Suprapubic skin (tissue), 3 donors: Measurements from ENCODE around the gene CCDC106.

Experiments
- EP300 ChIP-seq: sonication (generic); formaldehyde crosslinking; IDR thresholded peaks from one replicate; pipeline ENCODE4 v1.6.1; 2017; ENCODE audit warnings: antibody characterized with exemption
- POLR2A ChIP-seq, 2 donors: fragments of 450-650 bp; IDR thresholded peaks; one replicate each; pipeline ENCODE4 v1.6.1; 2017; ENCODE audit warnings: antibody characterized with exemption in 2 of 2, mild to moderate bottlenecking in 2 of 2, moderate library complexity in 2 of 2
- TF ChIP-seq, protein P1 (sequence below), 2 donors: fragments of 200-600 bp in 1 of 2; fragments of 450-650 bp in 1 of 2; sonication (generic) in 1 of 2; IDR thresholded peaks; one replicate each; pipeline ENCODE4 v1.5.1; 2016 to 2019; ENCODE audit warnings: antibody characterized with exemption in 2 of 2, mild to moderate bottlenecking in 1 of 2, moderate library complexity in 1 of 2

DNA sequence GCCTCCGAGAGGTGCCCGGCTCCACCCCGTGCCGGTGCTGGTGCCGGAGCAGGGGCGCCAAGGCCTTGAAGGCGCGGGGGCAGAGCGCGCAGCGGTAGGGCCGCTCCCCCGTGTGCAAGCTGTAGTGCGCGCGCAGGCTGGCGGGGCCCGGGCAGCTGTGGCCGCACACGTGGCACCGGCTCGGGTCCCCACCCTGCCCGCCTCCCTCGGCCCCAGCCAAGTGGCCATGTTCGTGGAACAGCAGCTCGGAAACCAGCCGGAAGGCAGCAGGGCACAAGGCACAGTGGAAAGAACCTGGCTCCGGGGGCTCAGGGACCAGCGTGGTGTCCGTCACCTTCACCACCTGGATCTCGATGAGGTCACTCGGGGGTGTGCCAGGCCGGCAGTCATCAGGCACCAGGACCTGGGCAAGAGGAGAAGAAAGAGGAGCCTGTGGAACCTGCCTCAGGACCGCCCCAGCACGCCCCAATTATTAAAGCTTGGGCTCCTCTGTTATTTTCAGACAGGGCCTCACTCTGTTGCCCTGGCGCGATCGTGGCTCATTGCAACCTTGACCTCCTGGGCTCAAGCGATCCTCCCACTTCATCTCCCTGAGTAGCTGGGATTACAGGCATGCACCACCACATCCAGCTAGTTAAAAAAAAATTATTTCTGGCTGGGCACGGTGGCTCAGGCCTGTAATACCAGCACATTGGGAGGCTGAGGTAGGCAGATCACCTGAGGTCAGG lies 25.6 kb upstream of the CCDC106 start:
- TF ChIP-seq POLR2A (IDR thresholded peaks at IDR 0.05) = no peak
- TF ChIP-seq EP300 = no peak
- TF ChIP-seq, protein P1, sequence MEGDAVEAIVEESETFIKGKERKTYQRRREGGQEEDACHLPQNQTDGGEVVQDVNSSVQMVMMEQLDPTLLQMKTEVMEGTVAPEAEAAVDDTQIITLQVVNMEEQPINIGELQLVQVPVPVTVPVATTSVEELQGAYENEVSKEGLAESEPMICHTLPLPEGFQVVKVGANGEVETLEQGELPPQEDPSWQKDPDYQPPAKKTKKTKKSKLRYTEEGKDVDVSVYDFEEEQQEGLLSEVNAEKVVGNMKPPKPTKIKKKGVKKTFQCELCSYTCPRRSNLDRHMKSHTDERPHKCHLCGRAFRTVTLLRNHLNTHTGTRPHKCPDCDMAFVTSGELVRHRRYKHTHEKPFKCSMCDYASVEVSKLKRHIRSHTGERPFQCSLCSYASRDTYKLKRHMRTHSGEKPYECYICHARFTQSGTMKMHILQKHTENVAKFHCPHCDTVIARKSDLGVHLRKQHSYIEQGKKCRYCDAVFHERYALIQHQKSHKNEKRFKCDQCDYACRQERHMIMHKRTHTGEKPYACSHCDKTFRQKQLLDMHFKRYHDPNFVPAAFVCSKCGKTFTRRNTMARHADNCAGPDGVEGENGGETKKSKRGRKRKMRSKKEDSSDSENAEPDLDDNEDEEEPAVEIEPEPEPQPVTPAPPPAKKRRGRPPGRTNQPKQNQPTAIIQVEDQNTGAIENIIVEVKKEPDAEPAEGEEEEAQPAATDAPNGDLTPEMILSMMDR (IDR thresholded peaks at IDR 0.05) = no peak
